ENCODE data around the gene CELF4.

Gene CELF4

DNA sequence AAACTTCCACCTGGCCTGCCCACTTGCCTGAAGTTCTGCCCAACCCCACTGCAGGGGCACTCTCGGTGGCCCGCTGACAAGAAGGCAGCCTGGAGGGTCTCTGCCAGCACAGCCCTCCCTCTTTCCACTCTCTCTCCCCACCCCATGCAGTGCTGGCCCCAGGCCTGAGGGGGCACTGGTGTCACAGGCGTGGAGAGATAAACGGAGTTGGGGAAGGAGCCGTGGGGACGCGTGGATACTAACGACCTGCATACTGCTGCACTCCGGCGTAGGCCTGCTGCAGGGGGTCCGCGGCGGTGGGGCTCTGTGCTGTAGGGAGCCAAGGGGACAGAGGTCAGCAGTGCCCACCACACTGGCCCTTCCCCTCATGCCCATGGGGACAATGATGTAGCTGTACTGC, 299.3 kb downstream of the CELF4 start:
- DNase-seq (ENCODE audit: low spot score) (no peak), FAIRE-seq (no peak)

GRCh38 chr18:37265382-37265781, 300.2 kb downstream of the CELF4 start:
- no peak for FAIRE-seq

GRCh38 chr18:37264956-37265355, 300.6 kb downstream of the CELF4 start:
- peak; percentile 52 for FAIRE-seq
- DNase-seq (ENCODE audit: low spot score) = no peak

More at GRCh38 chr18:37265382-37265781, 300.2 kb downstream of the CELF4 start:
- DNase-seq (ENCODE audit: low spot score) = no peak

DNA sequence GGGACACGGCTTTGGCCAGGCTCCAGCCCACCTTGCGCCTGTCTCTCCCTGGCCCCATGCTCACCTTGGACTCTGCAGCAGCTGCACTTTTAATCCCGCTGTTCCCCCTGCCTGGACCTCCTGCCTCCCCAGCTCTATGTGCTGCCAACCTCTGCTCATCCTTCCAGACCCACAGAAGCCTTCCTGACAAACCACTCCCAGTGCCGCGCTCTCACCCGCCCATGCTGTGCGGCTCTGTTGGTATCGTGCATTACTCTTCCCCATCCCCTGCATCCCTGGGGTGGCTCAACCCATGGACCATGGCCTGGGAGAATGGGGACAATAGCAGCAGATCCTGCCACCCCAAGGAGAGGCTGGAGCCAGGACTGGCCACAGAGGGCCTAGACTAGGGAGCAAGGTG, 303.6 kb downstream of the CELF4 start:
- DNase-seq (ENCODE audit: low spot score) (no peak), FAIRE-seq (no peak)

GRCh38 chr18:37261246-37261840, 304.3 kb downstream of the CELF4 start:
- DNase-seq (ENCODE audit: low spot score) (no peak), FAIRE-seq (no peak)

GRCh38 chr18:37260367-37261093, 305.1 kb downstream of the CELF4 start:
- DNase-seq (ENCODE audit: low spot score) = no peak

GRCh38 chr18:37259711-37260110, 305.9 kb downstream of the CELF4 start:
- no peak for DNase-seq (ENCODE audit: low spot score)
- FAIRE-seq = no peak

More at GRCh38 chr18:37260367-37261093, 305.1 kb downstream of the CELF4 start:
- no peak for FAIRE-seq

DNA sequence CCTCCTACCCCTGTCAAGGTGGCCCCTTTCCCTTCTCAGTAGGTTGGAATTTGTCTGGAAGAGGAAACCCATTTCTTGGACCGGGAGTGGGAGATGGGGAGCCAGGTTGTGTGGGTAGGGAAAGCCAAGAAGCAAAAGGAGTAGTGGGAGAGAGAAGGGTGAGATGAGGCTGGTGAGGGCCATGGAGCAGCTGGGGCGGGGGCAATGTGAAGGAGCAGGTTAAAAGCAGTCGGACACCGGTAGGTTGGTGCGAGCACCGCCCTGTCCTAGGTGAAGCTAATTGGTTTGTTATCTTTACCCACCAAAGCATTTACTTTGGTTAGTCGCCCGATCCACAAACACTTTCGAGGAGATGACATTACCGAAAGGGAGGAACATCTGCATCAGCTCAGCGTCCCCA, 306.8 kb downstream of the CELF4 start:
- DNase-seq (ENCODE audit: low spot score) (no peak), FAIRE-seq (no peak)

- DNase-seq (ENCODE audit: low spot score) = no peak
- no peak for FAIRE-seq
Observed at GRCh38 chr18:37258131-37258530, 307.5 kb downstream of the CELF4 start.

DNA sequence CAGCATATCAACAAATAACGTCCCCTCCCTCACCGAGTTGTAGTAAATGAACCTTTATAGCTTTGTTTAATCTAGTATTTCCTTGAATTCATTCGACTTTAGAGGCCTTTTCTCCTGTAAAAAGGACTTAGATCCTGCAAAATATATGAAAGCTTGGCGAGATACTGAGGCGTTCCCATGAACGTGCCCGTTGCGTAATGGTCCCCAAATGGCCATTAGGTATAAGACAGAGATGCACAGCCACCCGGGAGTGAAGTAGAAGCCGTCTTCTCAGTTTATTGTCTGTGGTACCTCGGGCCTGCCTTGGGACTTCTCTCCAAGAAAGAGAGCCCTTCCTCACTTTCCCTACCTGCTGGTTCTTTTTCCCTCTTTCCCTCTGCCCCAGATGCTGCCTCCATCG, 310.6 kb downstream of the CELF4 start:
- no peak for DNase-seq (ENCODE audit: low spot score)

DNA sequence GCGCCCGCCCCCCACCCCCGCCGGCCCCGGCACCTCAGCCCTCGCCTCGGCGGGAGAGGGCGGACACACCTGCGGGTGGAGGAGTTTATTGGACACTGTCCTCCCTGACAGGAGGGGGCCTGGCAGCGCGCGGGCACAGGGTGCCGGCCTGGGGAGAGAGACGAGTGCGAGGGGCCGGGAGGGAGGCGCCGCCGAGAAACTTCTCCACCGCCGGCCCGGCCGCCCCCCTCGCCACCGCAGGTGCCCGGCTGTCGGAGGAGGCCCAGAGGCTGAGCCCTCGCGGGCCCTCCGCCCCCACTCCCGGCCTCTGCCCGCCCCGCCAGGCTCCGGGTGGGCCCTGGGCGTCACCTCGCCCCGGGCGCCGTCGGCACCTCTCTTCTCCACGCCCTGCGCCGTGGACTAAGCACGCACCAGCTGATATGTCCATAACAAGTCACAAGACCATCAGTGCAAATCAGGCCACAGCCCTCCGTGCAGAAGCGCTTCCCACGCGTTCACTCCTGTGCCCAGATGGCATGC, 311.3 kb downstream of the CELF4 start:
- DNase-seq (ENCODE audit: low spot score) = peak; percentile 24
- no peak for FAIRE-seq

More for the DNA sequence above, 310.6 kb downstream of the CELF4 start:
- FAIRE-seq = no peak

- peak; percentile 88 for DNase-seq (ENCODE audit: low spot score)
- no peak for FAIRE-seq
Observed at GRCh38 chr18:37253394-37254235, 312.0 kb downstream of the CELF4 start.

DNA sequence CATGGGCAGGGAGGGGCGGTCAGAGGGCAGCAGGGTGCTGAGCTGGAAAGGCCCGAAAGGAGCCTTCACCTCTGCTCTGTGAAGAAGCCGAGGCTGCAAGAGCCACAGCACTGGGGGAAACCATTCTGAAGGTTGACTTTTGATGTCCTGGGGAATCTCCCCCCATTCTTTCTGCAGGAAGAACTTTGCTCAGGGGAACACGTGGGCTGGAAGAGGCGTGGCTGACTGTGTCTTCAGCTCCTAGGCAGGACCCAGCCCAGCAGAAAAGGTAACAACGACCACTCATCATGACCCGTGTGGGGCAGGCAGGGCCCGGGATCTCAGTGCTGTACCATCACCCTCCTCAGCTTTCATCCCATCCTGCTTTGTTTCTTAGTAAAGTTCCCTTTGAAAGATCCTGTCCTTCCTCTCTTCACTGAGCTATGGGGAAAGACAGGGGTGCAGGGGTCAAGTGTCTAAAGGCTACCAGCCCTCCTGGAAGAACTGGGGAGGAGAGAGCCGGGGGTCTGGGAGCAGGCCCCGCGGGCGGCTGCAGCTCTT, 312.7 kb downstream of the CELF4 start:
- DNase-seq (ENCODE audit: low spot score) (no peak), FAIRE-seq (no peak)

DNA sequence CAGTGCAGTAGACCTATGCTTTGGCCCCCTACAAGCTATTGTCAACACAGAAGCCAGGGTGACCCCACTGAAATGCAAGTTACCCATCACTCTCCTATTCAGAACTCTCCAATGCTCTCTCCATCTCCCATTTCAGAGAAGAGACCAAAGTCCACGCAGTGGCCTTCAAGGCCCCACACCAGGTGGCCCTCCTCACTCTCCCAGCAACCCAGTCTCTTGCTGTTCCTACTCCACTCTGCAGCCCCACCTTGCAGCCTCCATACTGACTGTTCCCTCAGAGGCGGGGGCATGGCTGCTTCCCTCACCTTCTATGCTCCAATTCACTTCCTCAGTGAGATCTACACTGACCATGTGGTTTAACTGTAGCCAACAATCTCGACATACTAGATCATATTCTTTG, 313.3 kb downstream of the CELF4 start:
- DNase-seq (ENCODE audit: low spot score) = no peak
- FAIRE-seq = no peak

DNA sequence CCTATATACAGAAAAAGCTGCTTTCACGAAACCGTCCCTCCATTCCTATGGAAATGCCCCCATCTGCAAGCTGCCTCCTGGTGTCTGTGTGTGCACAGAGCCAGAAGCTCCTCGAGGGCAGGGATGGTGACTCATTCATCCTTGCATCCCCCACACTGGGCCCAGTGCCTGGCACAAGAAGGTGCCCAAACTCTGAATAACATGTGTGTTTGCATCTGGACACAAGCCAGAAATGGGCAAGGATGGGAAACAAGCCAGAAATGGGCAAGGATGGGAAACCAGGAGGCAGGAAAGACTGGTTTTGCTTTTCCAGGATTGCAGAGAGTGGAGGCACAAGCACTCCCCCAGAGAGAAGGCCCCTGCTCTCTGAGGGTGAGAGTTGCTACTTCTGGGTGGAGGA, 313.9 kb downstream of the CELF4 start:
- no peak for FAIRE-seq

GRCh38 chr18:37249895-37250618, 315.5 kb downstream of the CELF4 start:
- DNase-seq (ENCODE audit: low spot score) (no peak), FAIRE-seq (no peak)

More for the DNA sequence above, 313.9 kb downstream of the CELF4 start:
- DNase-seq (ENCODE audit: low spot score) = no peak

GRCh38 chr18:37249171-37249886, 316.3 kb downstream of the CELF4 start:
- DNase-seq (ENCODE audit: low spot score) (no peak), FAIRE-seq (no peak)

DNA sequence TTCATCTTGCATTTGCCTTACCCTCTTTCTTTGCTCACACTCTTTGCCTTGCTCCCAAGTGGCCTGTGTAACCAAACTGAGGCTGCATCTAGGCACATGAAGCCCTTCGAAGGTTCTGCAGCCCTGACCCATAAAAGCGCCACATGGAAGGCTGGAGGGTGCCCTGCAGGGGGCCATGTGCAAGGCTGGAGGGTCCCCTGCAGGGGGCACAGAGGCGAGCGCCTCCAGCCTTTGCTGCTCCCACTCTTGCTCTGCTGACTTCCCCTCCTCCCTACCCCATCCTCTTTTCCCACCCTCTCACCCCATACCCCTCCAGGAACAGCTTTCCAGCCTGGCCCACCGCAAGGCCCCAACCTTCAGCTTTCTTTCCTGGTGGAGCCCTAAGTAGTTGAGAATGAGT, 317.3 kb downstream of the CELF4 start:
- DNase-seq (ENCODE audit: low spot score) (no peak), FAIRE-seq (no peak)

DNA sequence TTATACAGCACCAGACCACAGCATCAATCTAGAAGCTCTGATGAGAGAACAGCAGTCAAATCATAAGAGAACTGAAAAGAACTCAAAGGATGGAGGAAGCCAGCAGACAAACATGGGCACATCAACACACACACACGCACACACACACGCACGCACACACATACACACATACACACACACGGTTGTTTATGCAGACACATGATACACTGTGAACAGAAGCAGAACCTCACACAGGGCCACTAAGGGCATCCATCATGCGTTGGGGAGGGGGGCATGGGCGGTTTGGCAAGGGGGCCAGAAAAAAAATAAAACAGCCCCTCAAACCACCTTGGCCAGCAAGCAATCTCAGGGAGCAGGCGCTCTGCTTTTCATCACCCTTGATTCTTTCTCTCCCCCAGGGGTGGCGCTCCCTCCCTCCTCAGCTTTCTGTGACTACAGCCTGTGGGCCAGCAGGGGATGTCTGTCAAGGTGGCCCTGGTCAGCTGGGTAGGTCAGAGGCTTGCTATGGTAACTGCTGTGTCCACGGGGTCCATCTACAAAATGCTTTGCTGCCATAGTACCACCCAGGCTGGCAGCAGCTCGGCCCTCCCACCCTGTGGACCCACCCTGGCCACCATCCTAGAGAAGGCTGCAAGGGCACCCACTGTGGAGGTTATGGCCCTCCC, 318.0 kb downstream of the CELF4 start:
- FAIRE-seq (no peak), DNase-seq (ENCODE audit: low spot score) (no peak)

All from urothelium cell line (cell line).